ENCODE data around the gene CARD19.
"Not testable (repeated sequence)": the region's sequence is repeated elsewhere in the genome, so short reads cannot be mapped to it uniquely, and the experiment has no call there.

CARD19 gene

GRCh38 chr9:93107151-93107824, 11.3 kb downstream of the CARD19 start:
- DNase-seq (ENCODE audit: low read depth) = no peak

GRCh38 chr9:93107825-93108161, 11.8 kb downstream of the CARD19 start:
- no peak for DNase-seq (ENCODE audit: low read depth)

GRCh38 chr9:93108291-93109041, 12.4 kb downstream of the CARD19 start:
- no peak for DNase-seq (ENCODE audit: low read depth)

GRCh38 chr9:93110311-93110855, 14.4 kb downstream of the CARD19 start:
- no peak for DNase-seq (ENCODE audit: low read depth)

GRCh38 chr9:93111001-93111370, 15.0 kb downstream of the CARD19 start:
- no peak for DNase-seq (ENCODE audit: low read depth)

- no peak for DNase-seq (ENCODE audit: low read depth)
These were observed 15.5 kb downstream of the CARD19 start for GRCh38 chr9:93111371-93112115.

GRCh38 chr9:93112116-93112863, 16.3 kb downstream of the CARD19 start:
- DNase-seq (ENCODE audit: low read depth) = no peak

- DNase-seq (ENCODE audit: low read depth) = no peak
These were observed 16.9 kb downstream of the CARD19 start for GRCh38 chr9:93112864-93113389.

GRCh38 chr9:93114169-93114983, 18.4 kb downstream of the CARD19 start:
- no peak for DNase-seq (ENCODE audit: low read depth)

- DNase-seq (ENCODE audit: low read depth) = no peak
These were observed 18.9 kb downstream of the CARD19 start for GRCh38 chr9:93114984-93115335.

GRCh38 chr9:93115486-93116071, 19.6 kb downstream of the CARD19 start:
- DNase-seq (ENCODE audit: low read depth) = no peak

GRCh38 chr9:93116072-93116961, 20.3 kb downstream of the CARD19 start:
- no peak for DNase-seq (ENCODE audit: low read depth)

GRCh38 chr9:93117521-93117920, 21.5 kb downstream of the CARD19 start:
- not testable (repeated sequence) for DNase-seq (ENCODE audit: low read depth)

GRCh38 chr9:93117924-93118862, 22.2 kb downstream of the CARD19 start:
- no peak for DNase-seq (ENCODE audit: low read depth)

GRCh38 chr9:93118863-93119702, 23.1 kb downstream of the CARD19 start:
- DNase-seq (ENCODE audit: low read depth) = no peak

- no peak for DNase-seq (ENCODE audit: low read depth)
These were observed 23.6 kb downstream of the CARD19 start for GRCh38 chr9:93119703-93119952.

GRCh38 chr9:93119953-93120845, 24.2 kb downstream of the CARD19 start:
- peak; percentile 75 for DNase-seq (ENCODE audit: low read depth)

All from non-pigmented ciliary epithelial cell (primary cell).